Fibroblast of peridontal ligament (primary cell): ENCODE data around the gene RPL26.

Source experiments
- DNase-seq: peaks from one replicate; pipeline ENCODE4 v3.0.0-alpha.2; 2010; ENCODE audit errors: extremely low read depth

Gene RPL26

DNA sequence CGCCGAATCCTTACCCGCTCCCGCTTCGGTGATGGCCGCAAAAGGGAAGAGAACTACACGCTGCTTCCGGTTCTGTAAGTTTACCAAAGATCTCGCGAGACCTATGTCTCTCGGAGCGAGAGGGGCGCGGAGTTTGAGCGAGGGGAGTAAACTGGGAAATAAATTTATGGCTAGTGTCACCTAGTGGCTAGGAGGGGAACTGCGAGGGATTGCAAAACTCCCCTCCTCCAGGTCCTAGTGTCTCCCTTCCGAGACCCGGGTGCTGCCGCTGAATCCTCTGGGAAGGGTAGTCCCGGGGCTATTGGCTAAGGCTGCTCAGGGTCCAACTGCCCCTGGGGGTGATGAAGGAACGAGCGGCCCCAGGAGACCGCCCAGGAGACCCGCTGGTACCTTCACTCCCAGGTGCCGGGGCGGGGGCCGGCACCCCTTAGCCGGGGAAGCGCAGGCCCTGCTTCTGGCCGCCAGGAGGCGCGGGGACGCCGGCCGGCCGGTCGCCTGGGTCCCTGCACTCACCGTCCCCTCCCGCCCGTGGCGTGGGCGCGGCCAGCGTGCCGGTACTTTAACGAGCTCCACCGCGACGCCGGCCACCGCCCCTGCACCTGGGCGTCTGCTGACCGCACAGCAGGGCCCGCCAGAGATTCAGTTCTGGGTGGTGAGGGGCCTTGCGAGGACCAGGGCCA lies at the start of gene RPL26:
TSS of gene RPL26 (minus strand) at position 51 of the 680 bp plus-strand sequence. CDS start 883 bp downstream, outside the sequence.
- DNase-seq: peak; percentile 99

DNA sequence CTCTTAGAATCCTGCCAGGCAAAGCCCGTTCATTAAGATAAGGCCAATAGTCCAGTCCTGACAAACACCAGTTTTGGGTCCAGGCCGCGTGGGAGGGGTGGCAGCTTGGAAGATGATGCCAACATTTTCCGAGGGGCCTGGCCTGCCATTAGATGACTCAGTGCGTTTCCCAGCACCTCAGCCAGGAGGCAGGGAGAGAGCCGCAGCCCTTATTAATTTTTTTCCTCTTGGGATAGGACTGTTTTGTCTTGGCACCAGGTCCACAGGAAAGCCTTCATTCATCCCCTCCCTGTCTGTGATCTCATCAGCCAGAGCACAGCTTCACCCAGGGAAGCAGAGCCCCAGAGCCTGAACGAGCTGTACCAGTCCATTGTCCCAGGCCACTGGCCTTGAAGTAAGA lies 48.0 kb upstream of the RPL26 start:
- no peak for DNase-seq

DNA sequence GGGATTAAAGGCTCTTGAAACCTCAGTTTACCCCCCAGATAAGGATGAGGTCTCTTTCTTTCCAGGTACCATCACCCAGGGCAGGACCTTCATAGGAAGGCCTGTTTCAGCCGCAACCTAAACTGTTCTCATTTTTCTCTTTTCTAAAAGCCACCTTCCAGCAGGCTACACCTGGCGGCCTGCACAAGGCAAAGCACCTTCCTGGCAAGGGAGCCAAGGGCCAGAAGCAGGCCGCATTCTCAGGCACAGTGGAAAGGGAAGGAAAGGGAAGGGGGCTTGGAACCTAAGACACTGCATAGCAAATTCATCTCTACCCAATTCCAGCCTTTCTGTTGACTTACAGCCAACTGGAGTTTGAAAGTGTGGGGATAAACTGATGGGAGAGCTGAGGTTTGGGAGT lies 43.8 kb upstream of the RPL26 start:
- no peak for DNase-seq

DNA sequence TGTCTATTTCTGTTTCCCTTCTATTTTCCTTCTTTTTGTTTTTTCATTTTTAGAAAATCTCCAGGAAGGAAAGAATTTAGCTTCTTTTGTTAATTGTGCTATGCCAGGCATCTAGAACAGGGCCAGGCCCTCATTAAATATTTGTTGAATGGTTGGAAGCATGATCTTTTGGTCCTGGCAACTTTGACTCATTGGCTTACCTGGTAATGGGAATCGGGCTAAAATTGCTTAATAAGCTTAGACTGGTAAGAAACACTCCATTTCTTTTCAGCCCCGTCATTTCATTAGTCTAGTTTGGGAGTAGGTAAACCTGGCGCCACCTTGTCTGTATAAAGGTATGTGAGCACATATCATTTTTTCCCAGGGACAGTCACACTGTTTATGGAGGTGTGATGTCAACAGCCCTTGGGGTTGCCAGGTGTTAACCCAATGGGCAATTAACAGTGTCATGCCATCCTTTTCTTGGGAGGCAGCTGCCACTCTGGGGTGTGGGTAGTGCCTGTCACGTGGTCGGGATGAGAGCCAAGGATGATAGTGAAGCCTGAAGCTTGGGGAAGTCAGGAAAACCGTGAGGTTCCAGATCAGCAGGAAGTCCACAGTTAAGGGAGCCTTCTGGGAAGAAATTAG lies 43.2 kb upstream of the RPL26 start:
- no peak for DNase-seq

DNA sequence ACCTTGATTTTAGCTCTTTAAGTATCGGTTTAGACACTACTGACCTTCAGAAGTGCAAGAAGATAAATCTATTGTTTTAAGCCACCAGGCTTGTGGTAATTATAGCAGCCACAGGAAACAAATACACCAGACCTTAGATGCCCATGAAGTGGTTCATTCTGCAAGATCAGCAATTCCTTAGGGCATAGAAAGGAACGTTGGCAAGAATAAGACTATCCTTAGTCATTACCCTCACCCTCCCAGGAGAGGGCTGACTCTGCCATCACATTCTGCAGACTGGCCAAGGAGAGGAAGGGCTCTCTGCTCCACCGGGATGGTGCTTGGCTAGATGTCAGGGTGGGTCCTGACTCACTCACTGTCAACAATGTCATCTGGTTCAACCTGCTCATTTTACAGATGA lies 38.6 kb upstream of the RPL26 start:
- peak; percentile 51 for DNase-seq

DNA sequence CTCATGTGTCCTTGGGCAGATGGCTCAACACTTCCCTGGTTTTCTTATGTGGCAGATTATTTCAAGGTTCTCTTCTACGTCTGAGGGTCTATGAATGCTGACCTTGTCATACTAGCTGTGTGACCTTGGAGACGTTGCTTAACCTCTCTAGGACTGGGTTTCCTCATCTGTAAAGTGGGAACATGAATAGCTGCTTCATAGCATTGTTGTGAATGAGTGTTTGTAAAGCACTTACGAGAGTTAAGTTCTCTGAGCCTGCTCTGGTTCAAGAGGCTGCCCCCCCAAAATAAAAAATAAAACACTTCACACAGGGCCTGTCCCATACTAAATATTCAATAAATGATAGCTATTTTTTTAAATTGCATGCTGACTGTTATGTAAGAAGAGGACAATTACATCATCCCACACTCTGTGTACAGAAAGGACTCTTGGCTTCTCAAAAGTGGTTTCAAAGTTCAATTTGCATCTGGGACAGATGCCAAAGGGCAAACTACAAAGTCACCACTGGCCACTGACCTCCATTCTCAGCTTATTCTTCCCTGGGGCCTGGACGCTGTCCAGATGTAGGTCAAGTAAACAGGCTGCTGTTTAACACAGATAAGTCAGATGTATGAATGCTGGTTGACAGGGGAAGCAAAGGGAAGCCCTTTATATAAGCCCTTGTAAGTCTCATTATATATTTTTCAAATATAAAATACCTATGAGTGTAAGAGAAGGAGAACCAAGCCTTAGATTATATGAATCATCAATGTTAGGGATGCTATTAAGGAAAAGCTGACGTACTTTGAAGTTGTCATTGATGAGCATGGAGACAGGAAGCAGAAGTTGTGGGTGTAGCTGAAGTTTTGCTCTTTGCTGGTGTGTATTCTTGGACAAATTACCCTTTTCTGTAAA lies 37.3 kb upstream of the RPL26 start:
- DNase-seq: peak; percentile 83

DNA sequence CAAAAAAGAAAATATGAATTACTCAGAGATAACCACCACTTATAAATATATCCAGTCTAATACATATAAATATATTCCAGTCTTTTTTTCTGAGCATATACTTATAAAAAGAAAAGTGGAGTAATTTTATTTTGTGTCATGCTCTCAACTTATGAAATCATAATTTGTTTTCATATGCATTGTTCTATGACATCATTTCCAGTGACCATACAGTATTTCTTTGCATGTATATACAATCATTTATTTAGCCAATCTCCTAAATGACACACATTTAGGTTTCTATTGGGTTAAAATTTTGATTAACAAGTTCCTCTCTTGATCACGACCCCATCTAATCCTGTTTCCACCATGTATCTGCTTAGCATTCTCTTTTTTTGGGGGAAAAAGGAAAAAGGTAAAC lies 36.3 kb upstream of the RPL26 start:
- no peak for DNase-seq

DNA sequence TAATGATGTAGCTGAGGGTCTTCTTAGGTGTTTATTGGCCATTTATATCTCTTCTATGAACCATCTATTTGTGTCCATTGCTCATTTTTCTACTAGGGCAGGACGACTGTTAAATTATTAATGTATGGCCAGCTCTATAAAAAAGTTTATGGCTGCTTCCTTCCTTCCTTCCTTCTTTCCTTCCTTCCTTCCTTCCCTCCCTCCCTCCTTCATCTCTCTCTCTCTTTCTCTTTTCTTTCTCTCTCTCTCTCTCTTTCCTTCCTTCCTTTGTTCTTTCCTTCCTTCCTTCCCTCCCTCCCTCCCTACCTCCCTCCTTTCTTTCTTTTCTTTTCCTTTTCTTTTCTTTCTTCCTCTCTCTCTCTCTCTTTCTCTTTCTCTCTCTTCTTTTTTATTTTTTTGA lies 35.5 kb upstream of the RPL26 start:
- DNase-seq: no peak

DNA sequence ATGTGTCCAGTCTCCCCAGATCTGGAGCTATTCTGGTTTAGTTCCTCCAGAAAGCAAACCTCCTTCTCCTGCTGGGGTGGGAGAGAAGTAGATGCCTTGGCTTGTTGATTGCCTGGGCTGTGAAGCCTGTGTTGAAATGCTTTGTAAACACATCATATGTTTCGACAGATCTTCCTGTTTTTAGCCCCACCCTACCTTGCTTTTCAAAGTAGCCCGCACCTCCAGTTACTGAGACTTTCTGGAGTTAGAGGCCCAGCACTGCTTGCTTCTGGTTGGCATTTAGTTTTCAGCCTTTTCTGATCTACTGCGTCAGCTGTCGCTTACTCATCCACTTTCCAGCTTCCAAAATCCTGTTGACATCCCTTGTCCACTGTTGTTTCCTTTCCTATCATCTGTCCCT lies 34.8 kb upstream of the RPL26 start:
- no peak for DNase-seq

DNA sequence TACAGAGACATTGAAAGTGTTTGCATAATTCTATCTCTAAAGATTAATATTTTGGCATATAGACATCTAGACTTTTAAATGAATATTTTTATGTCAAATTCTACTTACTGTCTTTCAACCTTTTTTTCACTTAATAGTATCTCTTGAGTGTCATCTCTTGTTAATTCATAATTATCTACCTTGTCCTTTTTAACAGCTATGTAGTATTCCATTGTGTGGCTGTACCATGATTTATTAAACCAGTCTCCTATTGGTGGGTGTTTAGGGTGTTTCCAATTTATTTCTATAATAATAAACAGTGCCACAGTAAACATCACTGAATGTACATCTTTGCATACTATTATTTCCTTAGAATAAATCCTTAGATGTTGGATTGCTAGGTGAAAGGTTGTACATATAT lies 30.9 kb upstream of the RPL26 start:
- DNase-seq: no peak

DNA sequence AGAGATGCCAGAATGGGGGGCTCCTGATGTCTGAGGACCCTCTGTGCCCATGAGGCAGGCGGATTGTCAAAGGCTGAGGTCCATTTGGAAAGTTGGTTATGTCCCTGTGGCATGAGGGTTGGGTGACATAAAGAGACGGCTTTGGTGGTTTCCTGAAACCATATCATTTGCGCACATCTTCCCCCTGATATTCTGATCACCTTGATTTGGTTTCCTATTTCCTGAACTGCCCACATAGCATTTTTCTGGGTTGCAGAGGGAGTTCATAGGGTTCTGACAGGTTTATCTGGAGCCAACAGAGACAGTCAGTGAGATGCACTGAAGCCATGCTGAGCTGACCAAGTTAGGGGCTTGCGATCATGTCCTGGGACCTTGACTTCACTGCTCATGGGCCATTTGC lies 30.3 kb upstream of the RPL26 start:
- no peak for DNase-seq

DNA sequence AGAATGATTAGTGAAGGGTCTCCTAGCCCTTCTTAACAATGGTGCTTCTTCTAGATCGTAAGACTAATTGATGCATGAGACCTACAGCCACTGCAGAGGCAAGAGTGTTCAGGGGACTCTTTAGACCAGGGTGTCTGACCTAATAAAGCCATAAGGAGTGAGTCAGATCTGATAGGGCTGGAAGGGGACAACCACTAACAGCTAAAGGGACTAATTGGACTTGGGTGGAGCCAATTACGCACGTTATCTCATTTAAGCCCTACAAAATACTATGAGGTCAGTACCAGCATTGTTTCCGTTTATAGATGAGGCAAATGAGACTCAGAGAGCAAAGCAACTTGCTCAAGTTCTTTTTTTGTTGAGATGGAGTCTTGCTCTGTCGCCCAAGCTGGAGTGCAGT lies 29.1 kb upstream of the RPL26 start:
- no peak for DNase-seq

DNA sequence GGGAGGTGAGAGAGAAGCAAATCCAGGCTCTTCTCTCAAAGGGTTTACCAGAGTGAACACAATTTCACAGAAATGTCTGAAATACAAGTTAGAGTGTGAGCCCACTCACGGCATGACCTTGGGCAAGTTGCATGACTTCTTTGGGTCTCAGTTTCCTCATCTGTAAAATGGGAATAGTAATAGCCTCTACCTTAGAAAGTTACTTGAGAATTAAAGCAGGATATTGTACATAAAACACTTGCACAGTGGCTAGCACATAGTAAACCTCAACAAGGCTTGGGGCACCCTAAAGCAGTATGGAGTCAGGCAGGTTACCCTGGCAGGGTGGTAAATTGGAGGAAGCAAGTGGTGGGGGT lies 27.9 kb upstream of the RPL26 start:
- no peak for DNase-seq

DNA sequence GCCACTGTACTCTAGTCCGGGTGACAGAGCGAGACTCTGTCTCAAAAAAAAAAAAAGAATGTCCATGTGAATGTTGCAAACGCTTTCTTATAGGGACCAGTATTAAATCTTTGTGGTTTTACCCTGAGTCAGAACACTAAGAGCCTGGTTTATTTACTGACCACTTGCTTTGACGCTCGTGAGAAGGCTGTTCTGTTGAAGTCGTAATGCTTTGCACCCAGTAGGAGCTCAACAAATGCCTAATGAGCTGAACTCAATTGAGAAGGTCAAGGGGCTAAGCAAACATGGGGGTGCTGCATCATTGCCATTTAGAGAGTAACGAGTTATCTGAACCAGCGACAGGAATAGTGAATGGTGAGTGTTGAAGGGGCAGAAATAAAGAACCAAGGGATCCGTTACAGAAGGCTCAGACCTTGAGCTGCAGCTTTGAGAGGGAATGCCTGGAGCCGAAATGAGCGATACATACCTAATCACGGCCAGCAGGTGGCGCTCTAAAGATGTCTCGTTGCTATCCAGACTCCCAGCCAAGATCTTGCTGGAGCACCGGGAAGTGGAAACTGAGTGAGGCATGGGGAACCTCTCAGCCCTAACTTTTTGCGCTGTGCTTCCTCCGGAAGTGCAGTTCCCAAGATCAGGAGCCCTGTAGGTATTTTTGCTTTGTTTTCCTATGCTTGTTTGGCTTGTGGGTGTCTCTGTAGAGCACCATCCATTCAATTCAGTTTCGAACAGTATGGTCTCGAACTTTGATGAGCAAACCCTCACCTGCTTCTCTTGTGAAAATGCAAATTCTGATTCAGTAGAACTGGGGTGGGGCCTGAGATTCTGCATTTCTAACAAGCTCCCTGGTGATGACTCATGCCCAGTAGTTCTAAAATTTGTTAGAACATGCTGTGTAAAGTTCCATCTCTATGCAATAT lies 27.2 kb upstream of the RPL26 start:
- DNase-seq: peak; percentile 90

DNA sequence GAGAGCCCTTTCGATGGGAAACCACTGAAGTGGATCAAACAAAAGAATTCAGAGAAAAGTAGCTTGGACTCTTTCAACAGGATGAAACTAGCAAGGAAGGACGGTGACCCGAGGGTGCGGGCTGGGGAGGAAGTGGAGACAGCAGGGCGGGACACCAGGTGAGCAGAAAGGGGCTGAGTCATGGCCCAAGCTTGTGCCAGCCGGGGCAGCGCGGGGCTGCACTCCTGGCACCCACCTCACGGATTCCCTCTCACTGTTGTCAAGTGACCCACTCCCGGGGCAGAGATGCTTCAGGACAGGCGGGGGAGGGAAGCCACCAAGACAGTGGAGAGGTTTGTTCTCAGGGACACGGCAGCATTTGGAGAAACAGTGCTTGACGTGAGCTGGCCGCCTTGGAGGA lies 25.4 kb upstream of the RPL26 start:
- DNase-seq: no peak

DNA sequence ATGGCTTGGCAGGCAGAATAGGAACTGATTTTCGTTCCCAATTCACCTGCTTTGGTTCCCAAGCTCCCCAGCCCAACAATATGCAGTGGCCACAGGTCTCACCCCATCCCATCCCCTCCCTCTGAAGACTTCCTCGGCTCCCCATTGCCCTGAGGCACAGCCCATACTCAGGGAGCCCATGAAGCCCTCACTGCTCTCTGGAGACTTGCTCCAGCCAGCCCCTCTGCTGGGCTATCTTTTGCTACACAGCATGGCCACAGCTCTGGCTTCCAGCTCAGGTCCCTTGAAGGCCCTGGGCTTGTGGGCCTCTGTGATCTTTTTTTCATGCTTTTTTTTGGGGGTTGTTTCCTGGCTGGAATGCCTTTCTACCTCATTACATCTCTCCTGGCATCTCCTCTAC lies 23.2 kb upstream of the RPL26 start:
- no peak for DNase-seq

DNA sequence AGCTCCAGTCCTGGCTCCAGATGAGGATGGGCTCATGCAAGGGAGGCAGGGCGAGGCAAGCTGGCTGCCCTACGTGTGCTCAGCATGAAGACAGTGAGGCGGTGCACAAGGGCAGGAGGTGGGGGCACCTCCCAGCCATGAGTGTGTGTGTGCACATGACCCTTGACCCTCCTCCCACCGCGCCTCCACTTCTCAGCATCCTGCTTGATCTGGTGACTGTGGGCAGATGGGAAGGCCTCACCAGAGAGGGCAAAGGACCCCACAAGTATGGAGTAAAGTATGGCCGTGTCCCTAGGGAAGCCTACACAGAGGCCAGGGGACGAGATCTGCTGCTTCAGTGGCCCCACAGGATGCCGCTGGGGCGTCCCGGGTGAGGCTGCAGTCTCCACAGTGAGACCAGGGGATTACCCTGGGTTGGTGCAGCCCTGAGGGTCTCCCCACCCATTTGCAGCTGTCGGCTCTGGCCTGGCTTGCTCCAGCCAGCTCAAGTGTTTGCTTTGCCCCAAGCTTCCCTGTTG lies 22.6 kb upstream of the RPL26 start:
- DNase-seq: no peak

DNA sequence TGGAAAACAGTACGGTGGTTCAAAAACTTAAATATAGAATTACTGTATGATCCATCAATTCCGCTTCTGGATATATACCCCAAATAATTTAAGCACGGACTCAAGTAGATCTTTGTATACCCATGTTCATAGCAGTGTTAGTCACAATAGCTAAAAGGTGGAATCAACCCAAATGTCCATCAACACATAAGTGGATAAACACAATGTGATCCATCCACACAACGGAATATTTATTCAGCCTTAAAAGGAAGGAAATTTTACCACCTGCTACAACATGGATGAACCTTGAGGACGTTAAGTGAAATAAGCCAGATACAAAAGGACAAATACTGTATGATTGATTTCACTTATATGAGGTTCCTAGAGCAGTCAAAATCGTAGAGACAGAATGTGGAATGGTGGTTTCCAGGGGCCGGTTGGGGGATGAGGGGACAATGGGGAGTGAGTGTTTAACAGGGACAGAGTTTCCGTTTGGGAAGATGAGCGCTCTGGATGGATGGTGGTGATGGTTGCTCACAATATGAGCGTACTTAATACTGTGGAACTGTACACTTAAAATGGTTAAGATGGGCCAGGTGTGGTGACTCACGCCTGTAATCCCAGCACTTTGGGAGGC lies 20.0 kb upstream of the RPL26 start:
- DNase-seq: no peak

DNA sequence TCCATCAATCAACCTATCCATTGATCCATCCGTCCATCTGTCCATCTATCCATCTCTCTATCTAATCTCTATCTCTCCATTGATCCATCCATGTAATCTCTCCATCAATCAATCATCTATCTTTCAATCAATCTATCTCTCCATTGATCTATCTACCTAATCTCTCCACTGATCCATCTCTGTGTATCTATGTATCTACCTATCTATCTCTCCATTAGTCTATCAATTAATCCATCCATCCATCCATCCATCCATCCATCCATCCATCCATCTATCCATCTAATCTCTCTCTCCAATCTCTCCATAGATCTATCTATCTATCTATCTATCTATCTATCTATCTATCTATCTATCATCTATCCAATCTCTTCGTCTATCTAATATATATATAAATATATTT lies 18.1 kb upstream of the RPL26 start:
- DNase-seq: no peak

DNA sequence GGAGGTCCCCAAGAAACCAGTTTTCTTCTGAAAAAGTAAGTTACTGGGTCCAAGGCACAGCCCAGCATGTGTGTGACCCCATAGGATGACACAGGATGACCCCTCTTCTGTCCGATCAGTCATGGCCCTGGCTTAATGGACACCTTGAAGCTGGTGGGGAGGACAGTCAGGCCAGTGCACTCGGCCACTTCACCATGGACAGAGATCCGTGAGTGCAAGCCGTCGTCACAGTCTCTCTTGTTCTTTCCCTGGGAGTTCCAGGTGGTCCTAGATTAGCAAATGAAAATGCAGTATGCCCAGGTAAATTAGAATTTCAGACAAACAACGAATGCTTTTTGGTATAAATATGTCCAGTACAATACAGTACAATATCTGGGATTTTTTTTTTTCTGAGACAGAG lies 16.0 kb upstream of the RPL26 start:
- no peak for DNase-seq

DNA sequence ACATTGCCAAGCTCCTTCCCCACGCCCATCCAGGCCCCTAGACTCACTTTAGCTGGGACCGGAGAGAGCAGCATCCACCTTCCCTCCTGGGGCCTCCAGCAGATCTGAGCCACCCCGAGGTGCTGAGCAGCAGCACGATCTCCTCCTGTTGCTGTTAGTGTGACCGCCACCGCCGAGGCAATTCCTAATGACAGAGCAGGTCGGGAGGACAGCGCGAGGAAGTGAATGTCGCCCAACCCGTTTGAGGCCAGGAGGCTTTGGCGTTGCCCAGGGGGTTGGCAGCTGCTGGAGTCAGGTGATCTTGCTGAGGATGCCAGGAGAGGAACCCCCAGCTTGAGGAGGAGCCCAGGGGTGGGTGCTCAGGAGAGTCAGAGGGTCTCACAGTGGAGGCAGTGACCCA lies 14.6 kb upstream of the RPL26 start, which contains the start of gene RNF222:
TSS of gene RNF222 (minus strand) at position 192 of the 400 bp plus-strand sequence. CDS start 4,366 bp downstream, outside the sequence.
- DNase-seq: no peak
